K562 (cell line): ENCODE results near the gene LILRB3. TPM values are rescaled to one million over a fixed set of nuclear protein-coding genes. Genes with fewer than 3 reads are reported as not detected.
"Not testable (repeated sequence)": the region's sequence is repeated elsewhere in the genome, so short reads cannot be mapped to it uniquely, and the experiment has no call there.

ENCODE experiments used
- ATAC-seq: fragments of 200-7000 bp; cut with Tn5 transposase; 3 replicates; pipeline ENCODE4 v1.9.1; 2020; ENCODE audit warnings: moderate library complexity
- BruUV-seq: library from RNA; stranded (reverse); fragments of 400-500 nt; replicated peaks from 2 replicates; lab custom pipeline; 2021; lab: Mats Ljungman, UMichigan
- CTCF ChIA-PET: fragments of 300-600 bp; formaldehyde crosslinking; extraction: SDS; loops from one replicate; lab custom pipeline; 2021; ENCODE audit warnings: low intra/inter-chr PET ratio; lab: Yijun Ruan, JAX
- POLR2A ChIA-PET: fragments of 300-600, 350-650 bp; sonication (Branson Sonifier 250); formaldehyde crosslinking; extraction: SDS; loops from one replicate; lab custom pipeline; 2021; ENCODE audit warnings: antibody characterized with exemption, inconsistent platforms; lab: Yijun Ruan, JAX
- DNase-seq, 4 experiments: peaks; one replicate each; pipeline versions ENCODE4 v3.0.0 to v3.0.0-alpha.2; 2011 to 2018; ENCODE audit warnings: low spot score in 3 of 4, mixed read lengths in 3 of 4; ENCODE audit errors: extremely low read depth in 1 of 4
- FAIRE-seq: peaks from 2 replicates; lab custom pipeline; 2011; peaks lifted over from hg19 to GRCh38; lab: Jason Lieb, UNC
- H2AFZ ChIP-seq: 2 replicates; pipeline ENCODE4 v1.6.0; 2011; ENCODE audit warnings: low read depth, low read length, control low read depth, inconsistent platforms
- H3K27ac ChIP-seq: fragments of 200-600 bp; 3 replicates; pipeline ENCODE4 v1.8.0; 2011; ENCODE audit warnings: low read depth, mild to moderate bottlenecking, control low read depth, inconsistent platforms, low read length, moderate library complexity, mixed read lengths; ENCODE audit errors: extremely low read depth
- H3K27me3 ChIP-seq, 2 experiments: fragments of 300-600 bp in 1 of 2; 2 replicates in 1 of 2; 3 replicates in 1 of 2; pipeline versions ENCODE4 v1.6.0 to v1.8.0; 2011; ENCODE audit warnings: inconsistent platforms in 2 of 2, low read length in 2 of 2, mild to moderate bottlenecking in 1 of 2, mixed read lengths in 1 of 2, moderate library complexity in 1 of 2; ENCODE audit not compliant: control insufficient read depth in 2 of 2, insufficient read depth in 2 of 2
- H3K36me3 ChIP-seq: fragments of 300-600 bp; 3 replicates; pipeline ENCODE4 v1.8.0; 2011; ENCODE audit warnings: mild to moderate bottlenecking, low read length, inconsistent platforms; ENCODE audit not compliant: control insufficient read depth, insufficient read depth
- H3K4me1 ChIP-seq, 2 experiments: fragments of 200-600 bp in 1 of 2; replicated peaks in 1 of 2; 2 replicates in 1 of 2; 3 replicates in 1 of 2; pipeline versions ENCODE4 v1.5.1 to v1.8.0; 2011; ENCODE audit warnings: inconsistent platforms in 2 of 2, low read length in 2 of 2, mild to moderate bottlenecking in 1 of 2, mixed read lengths in 1 of 2, moderate library complexity in 1 of 2; ENCODE audit not compliant: control insufficient read depth in 2 of 2, insufficient read depth in 2 of 2
- H3K4me2 ChIP-seq: 2 replicates; pipeline ENCODE4 v1.6.1; 2011; ENCODE audit warnings: low read length, control low read depth, inconsistent platforms, mixed read lengths; ENCODE audit not compliant: insufficient read depth
- H3K4me3 ChIP-seq: fragments of 200-600 bp; sonication (generic), shearing (Covaris generic); 2 replicates; pipeline ENCODE4 v1.5.1; 2016; ENCODE audit warnings: control low read depth, inconsistent platforms
- H3K79me2 ChIP-seq: fragments of 200-600 bp; 3 replicates; pipeline ENCODE4 v1.8.0; 2011; ENCODE audit warnings: low read length, inconsistent platforms; ENCODE audit not compliant: control insufficient read depth, insufficient read depth
- H3K9ac ChIP-seq, 2 experiments: 2 replicates each; pipeline versions ENCODE4 v1.6.0 to v1.6.1; 2011; ENCODE audit warnings: low read depth in 2 of 2, low read length in 2 of 2, control low read depth in 1 of 2, inconsistent platforms in 1 of 2, mild to moderate bottlenecking in 1 of 2, mixed read lengths in 1 of 2; ENCODE audit not compliant: insufficient read depth in 1 of 2
- H3K9me1 ChIP-seq: one replicate; pipeline ENCODE4 v1.6.0; 2011; ENCODE audit warnings: inconsistent platforms, mild to moderate bottlenecking, low read length, moderate library complexity; ENCODE audit not compliant: control insufficient read depth, insufficient read depth
- H3K9me3 ChIP-seq: replicated peaks from 2 replicates; pipeline ENCODE4 v1.5.1; 2011; ENCODE audit warnings: low read depth, low read length, inconsistent platforms; ENCODE audit not compliant: control insufficient read depth, insufficient read depth
- H4K20me1 ChIP-seq: replicated peaks from 2 replicates; pipeline ENCODE4 v1.6.1; 2011; ENCODE audit warnings: low read length, inconsistent platforms, mixed read lengths; ENCODE audit not compliant: control insufficient read depth, insufficient read depth
- WGBS: fragments of 100-300 bp; shearing (Covaris generic); methylation state at CpG from one replicate; pipeline ENCODE4 v1.1.6; 2016; ENCODE audit warnings: low coverage, mixed read lengths; ENCODE audit not compliant: insufficient coverage; ENCODE audit errors: missing lambda C conversion rate; 5-methylcytosine and 5-hydroxymethylcytosine counted together
- in situ Hi-C: fragments of 300-500 bp; cut with MboI; formaldehyde crosslinking; loops from 4 replicates; pipeline ENCODE4 v1.15.0; 2018; ENCODE audit warnings: inconsistent platforms, mixed read lengths
- intact Hi-C: fragments of 100-400 bp; cut with micrococcal nuclease; formaldehyde crosslinking; loops from 2 replicates; pipeline ENCODE4 v1.14.2; 2022
- polyA plus RNA-seq, 8 experiments: library from polyadenylated mRNA; depleted of rRNA in 4 of 8; stranded (reverse) in 5 of 8; unstranded in 3 of 8; fragments of >200 nt; fragmentation: Nextera tagmentation in 2 of 8; fragmentation: Illumina TruSeq in 1 of 8; extraction: Ambion mirVana in 2 of 8; extraction: Trizol in 1 of 8; gene quantifications; 2 replicates each; pipeline versions ENCODE4 v1.2.1 to v1.2.3, GENCODE V29; 2011 to 2014; ENCODE audit warnings: inconsistent platforms in 1 of 8, missing spikeins in 1 of 8
- total RNA-seq, 7 experiments: library from RNA; depleted of rRNA in 6 of 7; stranded (reverse); fragments of >200 nt in 6 of 7; fragmentation: Illumina TruSeq in 2 of 7; extraction: Trizol in 2 of 7; gene quantifications; 2 replicates each; pipeline versions ENCODE4 v1.2.1 to v1.2.3, GENCODE V29; 2011 to 2021; ENCODE audit warnings: low replicate concordance in 1 of 7

Gene LILRB3
- total and polyA plus RNA-seq, 9 of the 15 experiments (the other 6 are each of a cell fraction or from before 2014, with no cell fraction given): 0.01 to 0.09 TPM; not detected in 7

DNA sequence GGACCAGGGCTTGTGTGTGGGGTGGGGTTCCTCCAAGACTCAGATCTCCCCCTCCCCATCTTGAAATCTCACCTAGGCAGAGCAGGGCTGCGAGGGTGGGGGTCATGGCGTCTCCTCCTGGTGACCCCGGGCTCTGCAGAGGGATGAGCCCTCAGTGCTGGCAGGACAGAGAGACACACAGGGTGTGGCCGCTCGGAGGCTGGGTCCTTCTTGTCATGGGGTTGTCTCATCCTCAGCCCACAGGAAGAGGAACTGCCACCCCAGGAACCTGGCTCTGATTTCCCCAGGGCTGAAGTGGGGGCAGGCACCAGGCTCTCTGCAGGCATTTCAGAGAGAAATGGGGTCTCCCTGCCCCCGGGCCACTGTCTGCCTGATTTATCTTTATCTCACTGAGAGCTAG, 19.8 kb upstream of the LILRB3 start, which contains the start of gene LILRA6:
Gene LILRA6, minus strand, starts transcription at position 145 of the 400 bp plus-strand sequence.
- H3K4me3 ChIP-seq, H3K4me2 ChIP-seq, H2AFZ ChIP-seq, H4K20me1 ChIP-seq, CTCF ChIA-PET, H3K9me3 ChIP-seq, DNase-seq, H3K9me1 ChIP-seq, H3K79me2 ChIP-seq, in situ Hi-C loops, POLR2A ChIA-PET, H3K9ac ChIP-seq, H3K36me3 ChIP-seq, BruUV-seq, intact Hi-C loops, H3K27ac ChIP-seq: not testable (repeated sequence)
- WGBS: 0% methylated on average over 3 of the region's 6 CpGs
- Histone ChIP-seq H3K4me1 (peaks cover 0 to 14% of the 10 kb centered on the region in 2 experiments; a peak in 2 of 5 replicates), H3K27me3 (peaks cover 29 to 44% of the 10 kb centered on the region in 2 experiments)
- ATAC-seq: peak; percentile 45; the same call in 2 of the 3 replicates
- peak; percentile 23 for FAIRE-seq

DNA sequence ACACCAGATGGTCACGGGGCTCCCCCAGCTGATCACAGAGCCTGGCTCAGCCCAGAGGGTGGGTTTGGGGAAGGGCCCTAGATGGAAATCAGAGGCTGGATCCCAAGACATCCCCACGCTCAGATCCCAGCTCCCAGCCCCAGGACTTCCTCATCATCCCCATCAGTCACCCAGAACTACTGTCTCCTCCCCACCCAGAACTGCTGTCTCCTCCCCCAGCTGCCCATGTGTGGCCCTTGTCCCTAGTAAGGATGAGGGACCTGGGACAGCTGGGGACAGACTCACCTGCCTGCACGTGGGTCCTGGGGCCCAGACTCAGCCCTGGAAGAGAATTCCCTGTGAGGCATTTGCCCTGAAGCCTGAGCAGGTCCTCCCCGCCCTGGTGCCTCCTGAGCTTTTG, 19.4 kb upstream of the LILRB3 start:
- H3K4me3 ChIP-seq, H2AFZ ChIP-seq, DNase-seq, H3K9me1 ChIP-seq, intact Hi-C loops, H4K20me1 ChIP-seq, H3K27ac ChIP-seq, FAIRE-seq, CTCF ChIA-PET, in situ Hi-C loops, BruUV-seq, H3K79me2 ChIP-seq, H3K9me3 ChIP-seq, H3K9ac ChIP-seq, H3K36me3 ChIP-seq, ATAC-seq, POLR2A ChIA-PET, H3K4me2 ChIP-seq: not testable (repeated sequence)
- H3K27me3 ChIP-seq: peaks cover 29 to 44% of the 10 kb centered on the region in 2 experiments
- 0% methylated on average over 3 of the region's 4 CpGs for WGBS
- H3K4me1 ChIP-seq: peaks cover 0 to 14% of the 10 kb centered on the region in 2 experiments; a peak in 2 of 5 replicates

DNA sequence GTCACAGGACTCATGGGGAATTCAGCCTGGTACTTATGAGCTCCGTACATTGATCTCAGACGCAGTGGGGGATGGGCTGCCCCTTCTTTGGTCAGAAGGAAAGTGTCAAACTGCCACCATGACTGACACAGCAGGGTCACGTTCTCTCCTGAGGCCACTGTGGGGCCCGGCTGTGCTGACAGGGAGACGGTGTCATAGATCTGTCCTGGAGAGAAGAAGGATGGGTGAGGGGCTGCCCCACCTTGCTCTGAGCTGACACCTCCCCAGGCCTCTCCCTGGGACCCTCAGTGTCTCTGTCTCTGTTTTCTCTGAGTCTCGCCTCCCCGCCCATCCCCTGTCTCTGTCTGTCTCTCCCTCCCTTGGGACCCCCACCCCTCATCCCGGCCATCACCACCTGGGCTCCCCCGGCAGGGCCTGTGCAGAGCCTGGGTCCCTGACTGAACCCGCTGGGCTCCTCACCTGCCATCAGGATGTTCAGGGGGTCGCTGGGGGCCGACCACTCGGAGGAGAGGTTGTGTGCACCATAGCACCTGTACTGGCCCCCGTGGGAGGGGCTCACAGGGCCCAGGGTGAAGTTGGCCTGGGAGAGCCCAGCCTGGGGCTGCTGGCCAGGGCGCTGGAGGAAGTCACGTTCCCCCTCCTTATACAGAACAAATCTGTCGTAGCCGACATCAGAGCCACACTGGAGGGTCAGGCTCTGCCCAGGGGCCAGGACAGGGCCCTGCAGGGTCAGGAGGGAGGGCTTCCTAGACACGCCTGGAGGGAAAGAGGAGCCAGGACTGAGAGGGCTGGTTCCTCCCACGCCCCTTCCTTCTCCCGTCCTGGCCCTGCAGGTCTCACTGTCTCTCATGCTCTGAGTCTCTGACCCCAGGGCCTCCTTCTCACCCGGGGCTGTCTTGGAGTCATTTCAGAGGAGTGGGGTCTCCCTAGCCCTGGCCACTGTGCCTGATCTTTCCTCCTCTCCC, 17.8 kb upstream of the LILRB3 start:
- H3K36me3 ChIP-seq, H3K4me3 ChIP-seq, H2AFZ ChIP-seq, H3K79me2 ChIP-seq, H3K9ac ChIP-seq, CTCF ChIA-PET, H3K27ac ChIP-seq, DNase-seq, intact Hi-C loops, H4K20me1 ChIP-seq, BruUV-seq, in situ Hi-C loops, FAIRE-seq, H3K9me3 ChIP-seq, H3K4me2 ChIP-seq, H3K9me1 ChIP-seq: not testable (repeated sequence)
- peaks cover 0 to 14% of the 10 kb centered on the region in 2 experiments; a peak in 2 of 5 replicates for H3K4me1 ChIP-seq
- peaks cover 26 to 44% of the 10 kb centered on the region in 2 experiments; a peak in 4 of 5 replicates for H3K27me3 ChIP-seq
- WGBS: 24% methylated on average over 11 of the region's 22 CpGs
- ATAC-seq: peak; percentile 38
- POLR2A ChIA-PET: interaction anchor here (0.6 to 1.2 kb wide), 2 partner anchors 11 to 29 kb away, joined by 3 to 5 read pairs; no protein-coding TSS in a partner anchor
